SJSA1 (cell line): ENCODE data around the gene FRMD4B. TPM values are rescaled to one million over a fixed set of nuclear protein-coding genes. Genes with fewer than 3 reads are reported as not detected.
"Not testable (repeated sequence)": the region's sequence is repeated elsewhere in the genome, so short reads cannot be mapped to it uniquely, and the experiment has no call there.

ENCODE experiments used
- DNase-seq, 2 experiments: peaks; one replicate each; pipeline ENCODE4 v3.0.0-alpha.2; 2015 to 2020; ENCODE audit warnings: low spot score in 2 of 2, low read depth in 1 of 2
- H3K27ac ChIP-seq: fragments of 250-450 bp; sonication (Bioruptor Pico); 2 replicates; pipeline ENCODE4 v1.5.1; 2020; ENCODE audit warnings: mild to moderate bottlenecking, moderate library complexity
- H3K27me3 ChIP-seq: fragments of 250-450 bp; sonication (Bioruptor Pico); replicated peaks from 2 replicates; pipeline ENCODE4 v1.5.1; 2020; ENCODE audit warnings: mild to moderate bottlenecking, moderate library complexity
- H3K36me3 ChIP-seq: fragments of 250-450 bp; sonication (Bioruptor Pico); 2 replicates; pipeline ENCODE4 v1.5.1; 2020; ENCODE audit warnings: mild to moderate bottlenecking
- H3K4me1 ChIP-seq: fragments of 250-450 bp; sonication (Bioruptor Pico); replicated peaks from 2 replicates; pipeline ENCODE4 v1.6.1; 2021; ENCODE audit warnings: mild to moderate bottlenecking
- H3K4me3 ChIP-seq: fragments of 250-450 bp; sonication (Bioruptor Pico); 2 replicates; pipeline ENCODE4 v1.5.1; 2020; ENCODE audit warnings: mild to moderate bottlenecking
- H3K9me3 ChIP-seq: fragments of 250-450 bp; sonication (Bioruptor Pico); replicated peaks from 2 replicates; pipeline ENCODE4 v1.5.1; 2020; ENCODE audit warnings: mild to moderate bottlenecking
- total RNA-seq: library from RNA; depleted of rRNA; stranded (reverse); fragments of >200 nt; shearing (Covaris generic); gene quantifications from 2 replicates; pipeline ENCODE4 v1.2.3, GENCODE V29; 2014

The FRMD4B gene
- total RNA-seq, 1 experiment from 2014 or later: 1.3 TPM

- Histone ChIP-seq H3K4me1 (no peaks in the 10 kb centered on the region), H3K27ac (no peak overlapping the region), H3K27me3 (no peaks in the 10 kb centered on the region), H3K4me3 (no peak overlapping the region), H3K9me3 (no peaks in the 10 kb centered on the region), H3K36me3 (no peaks in the 10 kb centered on the region)
- no peak for DNase-seq
These were observed 54.9 kb downstream of the FRMD4B start for GRCh38 chr3:69330891-69331400.

GRCh38 chr3:69329892-69330291 is 56.0 kb downstream of the FRMD4B start:
- no peaks in the 10 kb centered on the region for H3K4me1 ChIP-seq
- DNase-seq: no peak
- no peaks in the 10 kb centered on the region for H3K9me3 ChIP-seq
- no peaks in the 10 kb centered on the region for H3K36me3 ChIP-seq
- H3K27ac ChIP-seq: no peak overlapping the region
- no peak overlapping the region for H3K4me3 ChIP-seq
- no peaks in the 10 kb centered on the region for H3K27me3 ChIP-seq

- no peak overlapping the region for H3K27ac ChIP-seq
- no peak for DNase-seq
- H3K4me3 ChIP-seq: no peak overlapping the region
These were observed 57.0 kb downstream of the FRMD4B start for GRCh38 chr3:69328963-69329302.

GRCh38 chr3:69328103-69328962 is 57.6 kb downstream of the FRMD4B start:
- H3K9me3 ChIP-seq: no peaks in the 10 kb centered on the region
- no peaks in the 10 kb centered on the region for H3K27me3 ChIP-seq
- no peak overlapping the region for H3K4me3 ChIP-seq
- H3K4me1 ChIP-seq: no peaks in the 10 kb centered on the region
- no peak overlapping the region for H3K27ac ChIP-seq
- H3K36me3 ChIP-seq: no peaks in the 10 kb centered on the region
- no peak for DNase-seq

More at GRCh38 chr3:69328963-69329302, 57.0 kb downstream of the FRMD4B start:
- Histone ChIP-seq H3K36me3 (no peaks in the 10 kb centered on the region), H3K4me1 (no peaks in the 10 kb centered on the region), H3K27me3 (no peaks in the 10 kb centered on the region), H3K9me3 (no peaks in the 10 kb centered on the region)

GRCh38 chr3:69326855-69327300 is 59.0 kb downstream of the FRMD4B start:
- H3K4me3 ChIP-seq: no peak overlapping the region
- no peaks in the 10 kb centered on the region for H3K9me3 ChIP-seq
- H3K4me1 ChIP-seq: no peaks in the 10 kb centered on the region
- DNase-seq: no peak
- no peak overlapping the region for H3K27ac ChIP-seq
- no peaks in the 10 kb centered on the region for H3K36me3 ChIP-seq
- H3K27me3 ChIP-seq: no peaks in the 10 kb centered on the region

- H3K36me3 ChIP-seq: no peaks in the 10 kb centered on the region
- H3K4me3 ChIP-seq: no peak overlapping the region
- no peaks in the 10 kb centered on the region for H3K27me3 ChIP-seq
- no peaks in the 10 kb centered on the region for H3K4me1 ChIP-seq
- no peaks in the 10 kb centered on the region for H3K9me3 ChIP-seq
- no peak overlapping the region for H3K27ac ChIP-seq
- DNase-seq: no peak
These were observed 60.7 kb downstream of the FRMD4B start for GRCh38 chr3:69325151-69325550.

GRCh38 chr3:69324362-69325025 is 61.4 kb downstream of the FRMD4B start:
- Histone ChIP-seq H3K36me3 (no peaks in the 10 kb centered on the region), H3K27ac (no peak overlapping the region), H3K9me3 (no peaks in the 10 kb centered on the region), H3K4me1 (no peaks in the 10 kb centered on the region), H3K4me3 (no peak overlapping the region), H3K27me3 (no peaks in the 10 kb centered on the region)
- no peak for DNase-seq

- Histone ChIP-seq H3K27me3 (no peaks in the 10 kb centered on the region), H3K4me1 (no peaks in the 10 kb centered on the region), H3K9me3 (no peaks in the 10 kb centered on the region), H3K27ac (no peak overlapping the region), H3K4me3 (no peak overlapping the region), H3K36me3 (no peaks in the 10 kb centered on the region)
- DNase-seq: no peak
These were observed 61.9 kb downstream of the FRMD4B start for GRCh38 chr3:69323941-69324340.

GRCh38 chr3:69322512-69322911 is 63.4 kb downstream of the FRMD4B start:
- not testable (repeated sequence) for H3K9me3 ChIP-seq, H3K36me3 ChIP-seq, H3K4me1 ChIP-seq, H3K27ac ChIP-seq, H3K4me3 ChIP-seq, H3K27me3 ChIP-seq, DNase-seq

GRCh38 chr3:69322158-69322509 is 63.8 kb downstream of the FRMD4B start:
- no peak overlapping the region for H3K4me3 ChIP-seq
- no peaks in the 10 kb centered on the region for H3K4me1 ChIP-seq
- no peak for DNase-seq
- no peak overlapping the region for H3K27ac ChIP-seq
- H3K9me3 ChIP-seq: no peaks in the 10 kb centered on the region
- no peaks in the 10 kb centered on the region for H3K27me3 ChIP-seq
- H3K36me3 ChIP-seq: no peaks in the 10 kb centered on the region

- Histone ChIP-seq H3K27ac (no peak overlapping the region), H3K4me1 (no peaks in the 10 kb centered on the region), H3K4me3 (no peak overlapping the region), H3K27me3 (no peaks in the 10 kb centered on the region), H3K9me3 (no peaks in the 10 kb centered on the region), H3K36me3 (no peaks in the 10 kb centered on the region)
- no peak for DNase-seq
These were observed 64.4 kb downstream of the FRMD4B start for GRCh38 chr3:69321301-69322157.

- Histone ChIP-seq H3K4me1 (no peaks in the 10 kb centered on the region), H3K27me3 (no peaks in the 10 kb centered on the region), H3K4me3 (no peak overlapping the region), H3K27ac (no peak overlapping the region), H3K36me3 (no peaks in the 10 kb centered on the region), H3K9me3 (no peaks in the 10 kb centered on the region)
- DNase-seq: no peak
These were observed 65.0 kb downstream of the FRMD4B start for GRCh38 chr3:69320871-69321271.

GRCh38 chr3:69319652-69320051 is 66.2 kb downstream of the FRMD4B start:
- Histone ChIP-seq H3K27ac (no peak overlapping the region), H3K4me3 (no peak overlapping the region), H3K36me3 (no peaks in the 10 kb centered on the region), H3K9me3 (no peaks in the 10 kb centered on the region), H3K4me1 (no peaks in the 10 kb centered on the region), H3K27me3 (no peaks in the 10 kb centered on the region)
- DNase-seq: no peak

- Histone ChIP-seq H3K27ac (no peak overlapping the region), H3K36me3 (no peaks in the 10 kb centered on the region), H3K9me3 (no peaks in the 10 kb centered on the region), H3K4me1 (no peaks in the 10 kb centered on the region), H3K27me3 (no peaks in the 10 kb centered on the region), H3K4me3 (no peak overlapping the region)
- DNase-seq: no peak
These were observed 67.5 kb downstream of the FRMD4B start for GRCh38 chr3:69318410-69318809.
